ENCODE data around the gene FARS2.

DNA sequence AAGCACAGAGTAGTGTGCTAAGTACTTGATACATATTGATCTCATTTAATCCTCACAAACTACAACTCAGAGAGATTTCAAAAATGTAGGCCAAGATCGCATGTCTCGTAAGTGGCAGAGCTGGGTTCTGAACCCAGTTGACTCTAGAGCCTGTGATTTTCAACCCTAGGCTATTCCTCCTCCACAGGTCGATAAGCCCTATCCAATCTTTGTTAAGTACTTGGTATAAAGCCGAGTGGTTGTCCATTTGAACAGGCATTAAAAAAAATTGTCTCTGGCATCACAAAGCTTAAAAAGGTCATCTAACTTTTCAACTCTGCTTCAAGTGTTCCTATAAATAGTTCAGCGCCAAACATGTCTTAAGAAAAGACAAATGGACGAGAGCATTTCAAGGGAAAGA lies 38.0 kb upstream of the FARS2 start:
- TF ChIP-seq, protein P1, sequence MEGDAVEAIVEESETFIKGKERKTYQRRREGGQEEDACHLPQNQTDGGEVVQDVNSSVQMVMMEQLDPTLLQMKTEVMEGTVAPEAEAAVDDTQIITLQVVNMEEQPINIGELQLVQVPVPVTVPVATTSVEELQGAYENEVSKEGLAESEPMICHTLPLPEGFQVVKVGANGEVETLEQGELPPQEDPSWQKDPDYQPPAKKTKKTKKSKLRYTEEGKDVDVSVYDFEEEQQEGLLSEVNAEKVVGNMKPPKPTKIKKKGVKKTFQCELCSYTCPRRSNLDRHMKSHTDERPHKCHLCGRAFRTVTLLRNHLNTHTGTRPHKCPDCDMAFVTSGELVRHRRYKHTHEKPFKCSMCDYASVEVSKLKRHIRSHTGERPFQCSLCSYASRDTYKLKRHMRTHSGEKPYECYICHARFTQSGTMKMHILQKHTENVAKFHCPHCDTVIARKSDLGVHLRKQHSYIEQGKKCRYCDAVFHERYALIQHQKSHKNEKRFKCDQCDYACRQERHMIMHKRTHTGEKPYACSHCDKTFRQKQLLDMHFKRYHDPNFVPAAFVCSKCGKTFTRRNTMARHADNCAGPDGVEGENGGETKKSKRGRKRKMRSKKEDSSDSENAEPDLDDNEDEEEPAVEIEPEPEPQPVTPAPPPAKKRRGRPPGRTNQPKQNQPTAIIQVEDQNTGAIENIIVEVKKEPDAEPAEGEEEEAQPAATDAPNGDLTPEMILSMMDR (IDR thresholded peaks at IDR 0.05): no peak
- TF ChIP-seq POLR2A (IDR thresholded peaks at IDR 0.05): no peak
